ENCODE data around the gene JAK3.

DNA sequence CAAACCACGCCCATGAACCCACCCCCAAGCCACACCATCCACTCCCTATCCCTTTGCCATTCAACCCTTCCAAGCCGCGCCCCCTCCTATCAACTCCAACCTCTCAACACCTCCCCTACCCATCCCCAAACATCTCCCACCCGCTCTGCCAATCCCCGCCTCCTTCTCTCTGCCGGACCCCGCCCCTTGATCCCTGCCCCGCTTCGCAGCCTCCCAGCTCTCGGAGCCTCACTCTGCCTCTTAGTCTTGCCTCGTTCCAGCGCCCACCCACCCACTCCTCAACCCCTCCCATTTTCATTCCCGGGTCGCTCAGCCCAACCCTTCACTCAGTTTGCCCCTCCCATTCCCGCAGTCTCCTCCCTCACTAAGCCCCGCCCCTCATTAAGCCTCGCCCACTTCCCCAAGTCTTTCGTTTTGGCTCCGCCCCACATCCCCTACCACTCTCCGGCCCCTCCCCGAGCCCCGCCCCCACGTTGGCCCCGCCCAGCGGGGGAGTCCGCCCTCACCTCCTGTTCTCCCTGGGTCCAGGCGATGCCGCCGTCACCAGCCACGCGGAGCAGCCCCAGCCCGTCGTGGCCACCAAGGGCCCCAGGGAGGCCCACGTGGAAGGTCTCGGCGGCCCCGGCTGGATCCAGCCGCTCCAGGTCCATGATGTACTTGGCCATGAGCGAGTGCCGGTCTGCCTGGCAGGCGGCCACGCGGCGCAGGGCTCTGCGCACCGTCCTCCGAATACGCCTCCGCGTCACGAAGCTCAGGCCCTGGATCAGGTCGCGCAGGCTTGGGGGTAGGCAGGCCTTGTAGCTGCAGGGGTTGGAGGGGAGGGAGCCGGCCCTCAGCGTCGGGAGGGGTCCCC lies 5.7 kb downstream of the JAK3 start:
- TF ChIP-seq ZNF8 (CRISPR knock-in tag; IDR thresholded peaks at IDR 0.05) = no peak
- TF ChIP-seq CREB5 (CRISPR knock-in tag; IDR thresholded peaks at IDR 0.05; ENCODE audit: low read depth) = no peak
- TF ChIP-seq RARB (CRISPR knock-in tag; IDR thresholded peaks at IDR 0.05) = no peak
- TF ChIP-seq ZNF70 (CRISPR knock-in tag; IDR thresholded peaks at IDR 0.05) = no peak; the same call in 1 of the 2 replicates
- TF ChIP-seq PATZ1 (CRISPR knock-in tag; IDR thresholded peaks at IDR 0.05; ENCODE audit: borderline replicate concordance) = no peak
- no peak for TF ChIP-seq TOX (CRISPR knock-in tag; IDR thresholded peaks at IDR 0.05; ENCODE audit: borderline replicate concordance)
- no peak for TF ChIP-seq ZFP3 (CRISPR knock-in tag; IDR thresholded peaks at IDR 0.05)

Data from SK-N-SH treated with all-trans-retinoic acid at 6 μM for 48 hours (cell line).